K562 (cell line): ENCODE results near the gene ZNF410. TPM values are rescaled to one million over a fixed set of nuclear protein-coding genes. Genes with fewer than 3 reads are reported as not detected.
A peak's percentile ranks its signal among the peaks of the same experiment; 100 is the strongest.

Experiments used
- ATF6 ChIP-seq: sonication (generic); formaldehyde crosslinking; IDR thresholded peaks from 2 replicates; pipeline ENCODE4 v1.4.0; 2020; ENCODE audit warnings: mild to moderate bottlenecking, missing genetic modification reagents
- CCNT2 ChIP-seq: IDR thresholded peaks from 2 replicates; pipeline ENCODE4 v1.6.1; 2011; ENCODE audit warnings: borderline replicate concordance, low read depth, mild to moderate bottlenecking, moderate library complexity, mixed read lengths, low read length; ENCODE audit not compliant: insufficient read length; ENCODE audit errors: extremely low read depth
- GABPA ChIP-seq: fragments of 200-800 bp; sonication (Bioruptor generic); conservative IDR thresholded peaks from 2 replicates; pipeline ENCODE4 v1.6.1; 2016; ENCODE audit warnings: low read depth, missing genetic modification characterization, missing compliant biosample characterization
- JUND ChIP-seq, 2 experiments: IDR thresholded peaks; 2 replicates in 1 of 2; 3 replicates in 1 of 2; pipeline ENCODE4 v1.6.1; 2011; ENCODE audit warnings: borderline replicate concordance in 2 of 2, low read depth in 2 of 2, low read length in 2 of 2, improper control_type of control experiment in 1 of 2, missing biosample characterization in 1 of 2, missing genetic modification characterization in 1 of 2, missing genetic modification reagents in 1 of 2
- L3MBTL2 ChIP-seq: fragments of 450-650 bp; IDR thresholded peaks from 2 replicates; pipeline ENCODE4 v1.6.1; 2016; ENCODE audit warnings: mild to moderate bottlenecking, moderate library complexity
- MEIS2 ChIP-seq: fragments of 450-650 bp; IDR thresholded peaks from 2 replicates; pipeline ENCODE4 v1.6.1; 2014; ENCODE audit warnings: mild to moderate bottlenecking; ENCODE audit not compliant: partially characterized antibody
- PHF20 ChIP-seq: fragments of 450-650 bp; IDR thresholded peaks from 2 replicates; pipeline ENCODE4 v1.6.1; 2018; ENCODE audit not compliant: partially characterized antibody
- PML ChIP-seq: IDR thresholded peaks from 2 replicates; pipeline ENCODE4 v1.6.1; 2012; ENCODE audit warnings: low read length, inconsistent platforms
- POLR2AphosphoS2 ChIP-seq: IDR thresholded peaks from 2 replicates; pipeline ENCODE4 v1.6.1; 2012; ENCODE audit warnings: low read length, improper control_type of control experiment
- RFX5 ChIP-seq: IDR thresholded peaks from 2 replicates; pipeline ENCODE4 v1.6.1; 2011; ENCODE audit warnings: low read depth, mild to moderate bottlenecking, improper control_type of control experiment, low read length
- ZNF263 ChIP-seq: sonication (generic); formaldehyde crosslinking; IDR thresholded peaks from 2 replicates; pipeline ENCODE4 v1.8.0; 2022; ENCODE audit warnings: mild to moderate bottlenecking, missing genetic modification reagents, borderline replicate concordance
- ZNF407 ChIP-seq: fragments of 450-650 bp; IDR thresholded peaks from 2 replicates; pipeline ENCODE4 v1.6.1; 2016; ENCODE audit warnings: low read depth
- ZNF57 ChIP-seq: fragments of 450-650 bp; formaldehyde crosslinking; IDR thresholded peaks from 2 replicates; pipeline ENCODE4 v1.4.0; 2020; ENCODE audit warnings: mild to moderate bottlenecking, moderate library complexity
- ZNF655 ChIP-seq: fragments of 250-450 bp; sonication (Bioruptor Pico); IDR thresholded peaks from 2 replicates; pipeline ENCODE4 v1.5.0; 2021
- ZSCAN29 ChIP-seq: fragments of 450-650 bp; IDR thresholded peaks from 2 replicates; pipeline ENCODE4 v1.6.1; 2017
- polyA plus RNA-seq, 8 experiments: library from polyadenylated mRNA; depleted of rRNA in 4 of 8; stranded (reverse) in 5 of 8; unstranded in 3 of 8; fragments of >200 nt; fragmentation: Nextera tagmentation in 2 of 8; fragmentation: Illumina TruSeq in 1 of 8; extraction: Ambion mirVana in 2 of 8; extraction: Trizol in 1 of 8; gene quantifications; 2 replicates each; pipeline versions ENCODE4 v1.2.1 to v1.2.3, GENCODE V29; 2011 to 2014; ENCODE audit warnings: inconsistent platforms in 1 of 8, missing spikeins in 1 of 8
- total RNA-seq, 7 experiments: library from RNA; depleted of rRNA in 6 of 7; stranded (reverse); fragments of >200 nt in 6 of 7; fragmentation: Illumina TruSeq in 2 of 7; extraction: Trizol in 2 of 7; gene quantifications; 2 replicates each; pipeline versions ENCODE4 v1.2.1 to v1.2.3, GENCODE V29; 2011 to 2021; ENCODE audit warnings: low replicate concordance in 1 of 7

Gene ZNF410
- total and polyA plus RNA-seq, 9 of the 15 experiments (the other 6 are each of a cell fraction or from before 2014, with no cell fraction given) = 20.5 to 64.8 (median 38.7) TPM

GRCh38 chr14:73886449-73887317 is at the start of gene ZNF410 (continued):
- 0 out of 2 replicates have a peak, but pooled peaks have one; percentile 22 for TF ChIP-seq ZNF263 (CRISPR knock-in tag)
- no peak for TF ChIP-seq RFX5
- peak; percentile 83 for TF ChIP-seq PHF20
- peak; percentile 87 for TF ChIP-seq JUND (IDR thresholded peaks at IDR 0.05; ENCODE audit: borderline replicate concordance, low read depth, low read length)
- peak; percentile 77; the same call in 1 of the 3 replicates for TF ChIP-seq JUND (tag; IDR thresholded peaks at IDR 0.05; ENCODE audit: borderline replicate concordance, low read depth, low read length)
- TF ChIP-seq ZNF407 = no peak
- peak; percentile 80 for TF ChIP-seq L3MBTL2
- TF ChIP-seq ZNF655 (CRISPR knock-in tag) = no peak
- 0 out of 2 replicates have a peak, but pooled peaks have one; percentile 46 for TF ChIP-seq ATF6 (CRISPR knock-in tag)
- TF ChIP-seq MEIS2 = peak; percentile 65
- TF ChIP-seq CCNT2 = peak; percentile 83
- peak; percentile 33; the same call in 1 of the 2 replicates for TF ChIP-seq PML
- TF ChIP-seq POLR2AphosphoS2 = peak; percentile 75; the same call in 1 of the 2 replicates
- 0 out of 2 replicates have a peak, but pooled peaks have one; percentile 52 for TF ChIP-seq ZSCAN29
- TF ChIP-seq GABPA (tag) = peak; percentile 98
- no peak for TF ChIP-seq ZNF57 (CRISPR knock-in tag)
